HCT116 (cell line): ENCODE results near the gene TNFRSF17. TPM values are rescaled to one million over a fixed set of nuclear protein-coding genes. Genes with fewer than 3 reads are reported as not detected.

ENCODE experiments used
- ATAC-seq: fragments of 200-7000 bp; cut with Tn5 transposase; 2 replicates; pipeline ENCODE4 v1.9.1; 2020; ENCODE audit warnings: mild to moderate bottlenecking, moderate library complexity
- BruUV-seq: library from RNA; stranded (reverse); fragments of 400-500 nt; replicated peaks from 2 replicates; lab custom pipeline; 2021; lab: Mats Ljungman, UMichigan
- CTCF ChIA-PET: fragments of 300-600 bp; sonication (Branson Sonifier 250); formaldehyde crosslinking; loops from one replicate; lab custom pipeline; 2021; ENCODE audit warnings: antibody characterized with exemption; lab: Charles Lee
- POLR2A ChIA-PET: fragments of 300-600, 350-600 bp; sonication (Branson Sonifier 250); formaldehyde crosslinking; loops from one replicate; lab custom pipeline; 2021; ENCODE audit warnings: antibody characterized with exemption; lab: Charles Lee
- RAD21 ChIA-PET, 2 experiments: fragments of 300-600 bp; sonication (Branson Sonifier 250); formaldehyde crosslinking; loops; one replicate each; lab custom pipeline; 2023; ENCODE audit warnings: low total read pairs in 2 of 2; ENCODE audit not compliant: uncharacterized antibody in 2 of 2, unreplicated experiment in 2 of 2, low non-redundant PET in 1 of 2; lab: Charles Lee
- DNase-seq: peaks from one replicate; pipeline ENCODE4 v3.0.0-alpha.2; 2010; ENCODE audit warnings: low read depth, low spot score
- H2AFZ ChIP-seq: fragments of 200-600 bp; shearing (Covaris generic), sonication (generic); 2 replicates; pipeline ENCODE4 v1.6.1; 2017; ENCODE audit warnings: low read depth, mixed run types, mixed read lengths, antibody characterized with exemption, low read length; ENCODE audit not compliant: poor library complexity, severe bottlenecking
- H3K27ac ChIP-seq: 2 replicates; pipeline ENCODE4 v1.5.1; 2012; ENCODE audit warnings: low read depth, low read length
- H3K27me3 ChIP-seq: fragments of 200-600 bp; sonication (generic); 2 replicates; pipeline ENCODE4 v1.6.1; 2016; ENCODE audit warnings: mixed run types, low read length, mixed read lengths; ENCODE audit not compliant: insufficient read depth
- H3K36me3 ChIP-seq, 2 experiments: fragments of 200-500 bp in 1 of 2; fragments of 200-600 bp in 1 of 2; sonication (Bioruptor generic) in 1 of 2; sonication (generic) in 1 of 2; 2 replicates each; pipeline versions ENCODE4 v1.5.1 to v1.6.1; 2014 to 2016; ENCODE audit warnings: low read length in 2 of 2, inconsistent platforms in 1 of 2, mixed read lengths in 1 of 2, mixed run types in 1 of 2; ENCODE audit not compliant: insufficient read depth in 2 of 2, control insufficient read depth in 1 of 2
- H3K4me1 ChIP-seq, 2 experiments: fragments of 200-600 bp in 1 of 2; sonication (generic) in 1 of 2; 2 replicates each; pipeline versions ENCODE4 v1.5.1 to v1.6.1; 2012 to 2017; ENCODE audit warnings: low read length in 2 of 2, inconsistent platforms in 1 of 2, mild to moderate bottlenecking in 1 of 2, mixed read lengths in 1 of 2, mixed run types in 1 of 2, moderate library complexity in 1 of 2; ENCODE audit not compliant: insufficient read depth in 2 of 2, control insufficient read depth in 1 of 2
- H3K4me2 ChIP-seq: fragments of 200-600 bp; sonication (generic); 2 replicates; pipeline ENCODE4 v1.6.1; 2017; ENCODE audit warnings: mixed run types, low read length, mixed read lengths
- H3K4me3 ChIP-seq, 2 experiments: fragments of 200-600 bp in 1 of 2; sonication (generic) in 1 of 2; replicated peaks in 1 of 2; 2 replicates each; pipeline ENCODE4 v1.5.1; 2011 to 2016; ENCODE audit warnings: low read length in 2 of 2, control low read depth in 1 of 2, low read depth in 1 of 2, mild to moderate bottlenecking in 1 of 2, mixed read lengths in 1 of 2, mixed run types in 1 of 2
- H3K79me2 ChIP-seq: fragments of 200-600 bp; sonication (generic); 2 replicates; pipeline ENCODE4 v1.6.1; 2017; ENCODE audit warnings: mild to moderate bottlenecking, mixed run types, low read length, moderate library complexity, mixed read lengths; ENCODE audit not compliant: insufficient read depth
- H3K9ac ChIP-seq: fragments of 200-600 bp; sonication (generic); 2 replicates; pipeline ENCODE4 v1.6.1; 2016; ENCODE audit warnings: low read length, mixed read lengths
- H3K9me2 ChIP-seq: fragments of 200-600 bp; sonication (generic), shearing (Covaris generic); 2 replicates; pipeline ENCODE4 v1.6.1; 2017; ENCODE audit warnings: mixed run types, mild to moderate bottlenecking, moderate library complexity; ENCODE audit not compliant: insufficient read depth
- H3K9me3 ChIP-seq, 2 experiments: fragments of 200-500 bp in 1 of 2; fragments of 200-600 bp in 1 of 2; sonication (Bioruptor generic) in 1 of 2; sonication (generic) in 1 of 2; 2 replicates each; pipeline ENCODE4 v1.6.1; 2014 to 2017; ENCODE audit warnings: low read length in 2 of 2, mixed read lengths in 2 of 2, inconsistent platforms in 1 of 2, low read depth in 1 of 2, mild to moderate bottlenecking in 1 of 2, mixed run types in 1 of 2, moderate library complexity in 1 of 2; ENCODE audit not compliant: control insufficient read depth in 1 of 2, insufficient read depth in 1 of 2
- H4K20me1 ChIP-seq: fragments of 200-600 bp; sonication (generic), shearing (Covaris generic); 2 replicates; pipeline ENCODE4 v1.6.1; 2017; ENCODE audit warnings: mixed run types, mild to moderate bottlenecking, moderate library complexity; ENCODE audit not compliant: insufficient read depth
- ELF1 ChIP-seq: IDR thresholded peaks from 2 replicates; pipeline ENCODE4 v1.6.1; 2012; ENCODE audit warnings: low read depth, borderline replicate concordance
- EZH2 ChIP-seq: fragments of 200-600 bp; sonication (generic); IDR thresholded peaks from 2 replicates; pipeline ENCODE4 v1.6.1; 2017; ENCODE audit warnings: antibody characterized with exemption, mixed run types
- FOSL1 ChIP-seq: IDR thresholded peaks from 2 replicates; pipeline ENCODE4 v1.6.1; 2012; ENCODE audit warnings: low read depth
- JUND ChIP-seq: IDR thresholded peaks from 2 replicates; pipeline ENCODE4 v1.6.1; 2012
- POLR2AphosphoS5 ChIP-seq: IDR thresholded peaks from 2 replicates; pipeline ENCODE4 v1.6.1; 2011; ENCODE audit warnings: mild to moderate bottlenecking, low read depth, low read length, moderate library complexity
- SP1 ChIP-seq: IDR thresholded peaks from 2 replicates; pipeline ENCODE4 v1.6.1; 2012; ENCODE audit warnings: low read depth
- ZNF274 ChIP-seq: fragments of 200-500 bp; sonication (Bioruptor generic); IDR thresholded peaks from 2 replicates; pipeline ENCODE4 v1.6.1; 2014; ENCODE audit warnings: mild to moderate bottlenecking, low read depth, low read length, inconsistent platforms
- intact Hi-C: fragments of 100-400 bp; cut with micrococcal nuclease; formaldehyde crosslinking; loops from 2 replicates; pipeline ENCODE4 v1.10.0; 2022
- total RNA-seq: library from RNA; stranded (reverse); gene quantifications from one replicate; pipeline ENCODE4 v1.2.1, GENCODE V29; 2021; ENCODE audit not compliant: unreplicated experiment
- TF ChIP-seq, protein P1 (sequence below): IDR thresholded peaks from 2 replicates; pipeline ENCODE4 v1.6.1; 2012; ENCODE audit warnings: low read depth

TNFRSF17 gene
- total RNA-seq, 1 experiment from 2014 or later: not detected

DNA sequence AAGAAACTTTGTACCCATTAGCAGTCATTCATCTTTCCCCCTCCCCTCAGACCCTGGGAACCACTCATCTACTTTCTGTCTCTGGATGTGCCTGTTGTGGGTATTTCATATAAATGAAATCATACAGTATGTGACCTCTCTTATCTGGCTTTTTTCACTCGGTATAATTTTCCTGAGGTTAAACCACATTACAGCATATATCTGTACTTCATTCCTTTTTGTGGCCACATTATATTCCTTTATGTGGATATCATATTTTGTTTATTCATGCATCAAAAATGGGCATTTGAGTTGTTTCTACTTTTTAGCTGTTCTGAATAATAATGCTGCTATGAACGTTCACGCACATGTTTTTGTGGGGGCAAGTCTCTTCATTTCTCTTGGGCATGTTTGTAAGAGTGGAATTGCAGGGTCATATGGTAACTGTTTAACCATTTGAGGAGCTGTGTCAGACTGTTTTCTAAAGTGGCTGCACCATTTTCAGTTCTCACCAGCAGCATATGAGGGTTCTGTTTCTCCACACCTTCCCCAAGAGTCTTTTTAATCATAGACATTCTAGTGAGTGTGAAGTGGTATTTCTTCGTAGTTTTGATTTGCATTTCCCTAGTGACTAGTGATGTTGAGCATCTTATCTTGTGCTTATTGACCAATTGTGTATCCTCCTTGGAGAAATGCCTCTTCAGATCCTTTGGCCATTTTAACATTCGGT, 15.3 kb downstream of the TNFRSF17 start:
- no peaks in the 10 kb centered on the region for H3K27me3 ChIP-seq
- TF ChIP-seq SP1 (no peak), FOSL1 (no peak), EZH2 (no peak), ZNF274 (no peak), ELF1 (no peak), JUND (no peak), POLR2AphosphoS5 (no peak)
- TF ChIP-seq, protein P1, sequence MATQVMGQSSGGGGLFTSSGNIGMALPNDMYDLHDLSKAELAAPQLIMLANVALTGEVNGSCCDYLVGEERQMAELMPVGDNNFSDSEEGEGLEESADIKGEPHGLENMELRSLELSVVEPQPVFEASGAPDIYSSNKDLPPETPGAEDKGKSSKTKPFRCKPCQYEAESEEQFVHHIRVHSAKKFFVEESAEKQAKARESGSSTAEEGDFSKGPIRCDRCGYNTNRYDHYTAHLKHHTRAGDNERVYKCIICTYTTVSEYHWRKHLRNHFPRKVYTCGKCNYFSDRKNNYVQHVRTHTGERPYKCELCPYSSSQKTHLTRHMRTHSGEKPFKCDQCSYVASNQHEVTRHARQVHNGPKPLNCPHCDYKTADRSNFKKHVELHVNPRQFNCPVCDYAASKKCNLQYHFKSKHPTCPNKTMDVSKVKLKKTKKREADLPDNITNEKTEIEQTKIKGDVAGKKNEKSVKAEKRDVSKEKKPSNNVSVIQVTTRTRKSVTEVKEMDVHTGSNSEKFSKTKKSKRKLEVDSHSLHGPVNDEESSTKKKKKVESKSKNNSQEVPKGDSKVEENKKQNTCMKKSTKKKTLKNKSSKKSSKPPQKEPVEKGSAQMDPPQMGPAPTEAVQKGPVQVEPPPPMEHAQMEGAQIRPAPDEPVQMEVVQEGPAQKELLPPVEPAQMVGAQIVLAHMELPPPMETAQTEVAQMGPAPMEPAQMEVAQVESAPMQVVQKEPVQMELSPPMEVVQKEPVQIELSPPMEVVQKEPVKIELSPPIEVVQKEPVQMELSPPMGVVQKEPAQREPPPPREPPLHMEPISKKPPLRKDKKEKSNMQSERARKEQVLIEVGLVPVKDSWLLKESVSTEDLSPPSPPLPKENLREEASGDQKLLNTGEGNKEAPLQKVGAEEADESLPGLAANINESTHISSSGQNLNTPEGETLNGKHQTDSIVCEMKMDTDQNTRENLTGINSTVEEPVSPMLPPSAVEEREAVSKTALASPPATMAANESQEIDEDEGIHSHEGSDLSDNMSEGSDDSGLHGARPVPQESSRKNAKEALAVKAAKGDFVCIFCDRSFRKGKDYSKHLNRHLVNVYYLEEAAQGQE: no peak
- H3K4me1 ChIP-seq: peaks cover 2 to 15% of the 10 kb centered on the region in 2 experiments; a peak in 3 of 4 replicates
- H3K9ac ChIP-seq: no peak overlapping the region
- H3K27ac ChIP-seq: no peak overlapping the region
- H3K9me2 ChIP-seq: no peaks in the 10 kb centered on the region
- ATAC-seq (no peak), DNase-seq (no peak)
- H3K4me3 ChIP-seq: no peak overlapping the region
- intact Hi-C loops: no loop called here
- no peaks in the 10 kb centered on the region for H3K9me3 ChIP-seq
- POLR2A ChIA-PET: interaction anchor here (1.0 kb wide), 1 partner anchor 68 kb away, joined by 4 read pairs; no protein-coding TSS in a partner anchor
- H3K36me3 ChIP-seq: no peaks in the 10 kb centered on the region
- no peaks in the 10 kb centered on the region for H4K20me1 ChIP-seq
- H3K79me2 ChIP-seq: peaks cover 8% of the 10 kb centered on the region; the same call in 1 of the 2 replicates
- H2AFZ ChIP-seq: no peak overlapping the region
- RAD21 ChIA-PET: no interaction called here
- H3K4me2 ChIP-seq: no peak overlapping the region
- no TSS peak for BruUV-seq
- CTCF ChIA-PET: no interaction called here
